LNCAP (cell line): Measurements from ENCODE around the gene OR9Q1.

Source experiments
- TF ChIP-seq, protein P1 (sequence below): fragments of 450-650 bp; IDR thresholded peaks from 2 replicates; pipeline ENCODE4 v1.5.1; 2017; ENCODE audit warnings: mild to moderate bottlenecking

Gene OR9Q1

DNA sequence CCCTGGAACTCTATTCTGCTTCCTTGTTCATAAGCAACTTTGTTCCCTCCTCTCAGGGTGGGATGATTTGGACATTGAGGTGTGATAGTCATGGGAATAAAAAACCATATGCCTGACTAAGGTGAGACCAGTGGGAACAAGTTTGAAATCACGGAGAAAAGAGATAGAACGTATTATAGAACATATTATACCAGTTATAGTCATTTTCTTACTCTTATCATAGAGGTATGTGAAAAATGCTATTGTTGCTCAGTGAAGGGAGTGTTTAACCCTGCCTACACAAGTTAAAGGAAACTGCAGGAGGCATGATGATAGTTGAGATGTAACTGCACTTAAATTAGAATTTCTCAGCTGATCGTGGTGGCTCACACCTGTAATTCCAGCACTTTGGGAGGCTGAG lies 22.6 kb downstream of the OR9Q1 start:
- TF ChIP-seq, protein P1, sequence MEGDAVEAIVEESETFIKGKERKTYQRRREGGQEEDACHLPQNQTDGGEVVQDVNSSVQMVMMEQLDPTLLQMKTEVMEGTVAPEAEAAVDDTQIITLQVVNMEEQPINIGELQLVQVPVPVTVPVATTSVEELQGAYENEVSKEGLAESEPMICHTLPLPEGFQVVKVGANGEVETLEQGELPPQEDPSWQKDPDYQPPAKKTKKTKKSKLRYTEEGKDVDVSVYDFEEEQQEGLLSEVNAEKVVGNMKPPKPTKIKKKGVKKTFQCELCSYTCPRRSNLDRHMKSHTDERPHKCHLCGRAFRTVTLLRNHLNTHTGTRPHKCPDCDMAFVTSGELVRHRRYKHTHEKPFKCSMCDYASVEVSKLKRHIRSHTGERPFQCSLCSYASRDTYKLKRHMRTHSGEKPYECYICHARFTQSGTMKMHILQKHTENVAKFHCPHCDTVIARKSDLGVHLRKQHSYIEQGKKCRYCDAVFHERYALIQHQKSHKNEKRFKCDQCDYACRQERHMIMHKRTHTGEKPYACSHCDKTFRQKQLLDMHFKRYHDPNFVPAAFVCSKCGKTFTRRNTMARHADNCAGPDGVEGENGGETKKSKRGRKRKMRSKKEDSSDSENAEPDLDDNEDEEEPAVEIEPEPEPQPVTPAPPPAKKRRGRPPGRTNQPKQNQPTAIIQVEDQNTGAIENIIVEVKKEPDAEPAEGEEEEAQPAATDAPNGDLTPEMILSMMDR: no peak

GRCh38 chr11:58047818-58048217 lies 24.1 kb downstream of the OR9Q1 start:
- TF ChIP-seq, protein P1: no peak

DNA sequence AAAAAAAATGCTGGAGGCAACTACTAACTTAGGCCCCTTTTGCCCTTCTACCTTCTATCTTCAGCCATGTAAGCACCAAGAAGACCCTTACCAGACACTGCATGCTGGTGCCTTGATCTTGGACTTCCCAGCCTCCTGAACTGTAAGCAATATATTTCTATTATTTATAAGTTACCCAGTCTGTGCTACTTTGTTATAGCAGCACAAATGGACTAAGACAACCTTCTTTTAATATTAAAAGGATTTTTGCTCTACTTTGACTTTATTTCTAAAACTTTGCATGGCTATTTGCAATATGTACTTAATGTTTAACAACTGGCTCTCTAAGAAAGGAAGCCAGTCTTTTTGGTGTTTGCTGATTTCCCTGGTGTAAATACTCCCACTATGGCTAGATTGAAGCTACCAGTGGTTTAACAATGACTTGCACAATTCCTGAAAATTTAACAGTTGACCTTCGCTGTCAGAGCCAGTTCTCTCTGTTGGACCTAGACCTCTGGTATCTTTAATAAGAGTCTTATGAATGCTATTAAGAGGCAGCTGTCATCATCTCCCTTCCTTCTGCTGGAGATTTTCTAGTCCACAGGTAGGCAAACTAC lies 32.2 kb downstream of the OR9Q1 start:
- TF ChIP-seq, protein P1: no peak

GRCh38 chr11:58057481-58057880 lies 33.8 kb downstream of the OR9Q1 start:
- TF ChIP-seq, protein P1: no peak

GRCh38 chr11:58058276-58059006 lies 34.8 kb downstream of the OR9Q1 start:
- TF ChIP-seq, protein P1: no peak

GRCh38 chr11:58059007-58059350 lies 35.3 kb downstream of the OR9Q1 start:
- TF ChIP-seq, protein P1: no peak

DNA sequence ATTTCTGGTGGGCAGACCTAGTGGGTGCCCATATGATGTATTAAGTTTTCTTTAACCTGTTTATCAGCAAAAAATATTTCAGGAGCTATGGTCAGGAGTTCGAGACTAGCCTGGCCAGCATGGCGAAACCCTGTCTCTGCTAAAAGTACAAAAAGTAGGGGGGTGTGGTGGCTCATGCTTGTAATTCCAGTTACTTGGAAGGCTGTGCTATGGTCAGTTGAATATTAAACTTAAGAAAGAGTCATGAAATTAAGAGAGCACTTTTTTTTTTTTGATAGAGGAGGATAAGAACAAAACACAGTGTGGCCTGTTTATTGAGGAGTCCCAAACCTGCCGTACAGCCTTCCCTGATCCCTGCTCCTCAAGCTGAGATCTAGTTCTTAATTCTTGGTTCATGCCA lies 36.9 kb downstream of the OR9Q1 start:
- TF ChIP-seq, protein P1: no peak
